Stimulated activated CD8-positive, alpha-beta memory T cell treated with anti-CD3 and anti-CD28 coated beads, Interleukin-4, amount 100 ng/mL, for 24 hours (primary cell): ENCODE results near the gene IWS1.
"Not testable (repeated sequence)": the region's sequence is repeated elsewhere in the genome, so short reads cannot be mapped to it uniquely, and the experiment has no call there.

Experiments used
- DNase-seq: peaks from one replicate; pipeline ENCODE4 v3.0.0-alpha.2; 2020; ENCODE audit warnings: low read depth

IWS1 gene

GRCh38 chr2:127526132-127527000, at the start of gene IWS1:
Gene IWS1 (minus strand): TSS chr2:127526489. CDS start chr2:127526208, 281 bp downstream.
- DNase-seq: peak; percentile 91

DNA sequence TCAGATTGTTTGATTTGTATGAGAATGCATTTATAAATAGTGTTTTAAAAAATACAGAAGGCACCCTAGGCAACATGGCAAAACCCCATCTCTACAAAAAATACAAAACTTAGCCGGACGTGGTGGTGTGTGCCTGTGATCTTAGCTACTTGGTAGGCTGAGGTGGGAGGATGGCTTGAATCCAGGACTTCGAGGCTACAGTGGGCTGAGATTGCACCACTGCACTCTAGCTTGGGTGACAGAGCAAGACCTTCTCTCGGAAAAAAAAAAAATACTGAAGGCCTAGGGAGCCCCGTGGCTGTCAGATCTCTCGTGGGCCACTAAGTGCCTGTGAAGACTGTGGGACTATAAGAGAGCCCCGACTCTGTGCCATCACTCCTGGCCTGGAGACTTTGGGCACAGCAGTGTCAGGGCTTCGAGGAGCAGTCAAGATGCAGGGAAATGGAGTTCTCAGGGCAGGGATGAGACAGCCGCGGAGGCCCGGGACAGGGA, 49.7 kb upstream of the IWS1 start:
- no peak for DNase-seq

DNA sequence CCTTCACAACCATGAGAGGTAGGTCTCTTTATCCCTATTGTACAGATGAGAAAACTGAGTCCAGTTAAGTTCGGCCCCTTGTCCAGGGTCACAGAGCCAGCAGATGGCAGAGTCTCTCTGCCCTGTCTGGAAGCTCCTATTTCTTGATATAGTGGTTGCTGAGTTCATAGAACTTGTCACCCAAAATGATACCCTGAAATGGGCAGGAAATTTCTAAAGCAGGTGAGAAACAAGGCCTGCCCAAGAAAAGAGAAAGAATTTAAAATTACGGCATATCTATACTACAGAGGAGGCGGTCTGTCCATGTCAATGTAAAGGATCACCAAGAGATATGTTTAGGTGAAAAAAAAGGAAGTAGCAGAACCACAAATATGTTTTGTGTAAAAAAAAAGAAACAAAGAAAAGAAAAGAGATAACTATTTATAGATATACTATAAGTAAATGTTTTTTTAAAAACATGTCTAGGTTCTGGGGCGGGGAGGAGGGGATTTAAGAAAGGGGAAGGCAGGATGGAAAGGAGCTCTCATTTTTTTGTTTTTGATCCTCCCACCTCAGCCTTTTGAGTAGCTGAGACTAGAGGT, 49.0 kb upstream of the IWS1 start:
- no peak for DNase-seq

- DNase-seq: no peak
Measured at GRCh38 chr2:127574656-127575055, 48.4 kb upstream of the IWS1 start.

DNA sequence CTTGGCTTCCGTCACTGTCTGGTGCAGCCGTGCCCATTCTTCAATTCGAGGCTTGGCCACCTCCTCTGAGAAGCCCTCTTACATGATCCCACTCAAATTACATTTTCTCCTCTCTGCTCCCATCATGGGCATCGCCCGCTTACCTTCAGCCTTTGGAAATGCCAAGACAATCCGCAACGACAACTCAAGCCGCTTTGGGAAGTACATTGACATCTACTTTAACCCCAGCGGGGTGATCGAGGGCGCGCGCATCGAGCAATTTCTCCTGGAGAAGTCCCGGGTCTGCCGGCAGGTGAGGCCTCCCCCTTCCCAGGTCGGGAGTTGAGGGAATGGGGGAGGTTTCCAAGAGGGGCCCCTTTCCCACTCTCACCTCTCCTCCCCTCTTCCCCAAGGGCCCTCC, 47.5 kb upstream of the IWS1 start:
- DNase-seq: no peak

DNA sequence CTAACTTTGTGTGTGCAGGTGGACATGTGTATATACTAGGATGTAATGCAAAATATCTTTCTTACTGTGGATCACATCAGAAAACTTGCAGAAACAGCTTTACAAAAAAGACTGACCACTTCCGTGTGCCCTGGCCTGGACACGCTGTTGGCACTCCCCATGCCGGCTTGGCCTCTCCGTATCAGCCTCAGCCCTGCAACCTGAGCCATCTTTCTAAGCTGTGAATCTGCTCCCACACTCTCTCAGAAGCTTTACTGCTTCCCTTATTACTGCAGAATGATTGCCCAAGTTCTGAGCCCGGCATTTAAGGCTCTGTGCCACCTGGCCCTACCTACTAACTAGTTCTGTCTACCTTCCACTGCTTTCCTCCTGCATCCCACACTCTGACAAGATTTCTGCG, 47.0 kb upstream of the IWS1 start:
- DNase-seq: no peak

- no peak for DNase-seq
Measured at GRCh38 chr2:127572841-127573240, 46.6 kb upstream of the IWS1 start.

DNA sequence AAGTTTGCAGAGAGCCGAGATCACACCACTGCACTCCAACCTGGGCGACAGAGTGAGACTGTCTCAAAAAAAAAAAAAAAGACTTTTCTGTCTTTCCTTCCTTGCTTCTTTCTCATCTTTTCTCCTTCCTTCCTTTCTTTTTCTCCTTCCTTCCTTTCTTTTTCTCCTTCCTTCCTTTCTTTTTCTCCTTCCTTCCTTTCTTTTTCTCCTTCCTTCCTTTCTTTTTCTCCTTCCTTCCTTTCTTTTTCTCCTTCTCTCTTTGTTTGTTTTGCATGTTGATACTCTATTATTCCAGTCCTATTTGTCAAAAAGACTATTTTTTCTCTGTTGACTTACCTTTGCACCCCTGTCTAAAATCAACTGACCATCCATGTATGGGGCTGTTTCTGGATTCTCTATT, 46.1 kb upstream of the IWS1 start:
- DNase-seq: not testable (repeated sequence)

DNA sequence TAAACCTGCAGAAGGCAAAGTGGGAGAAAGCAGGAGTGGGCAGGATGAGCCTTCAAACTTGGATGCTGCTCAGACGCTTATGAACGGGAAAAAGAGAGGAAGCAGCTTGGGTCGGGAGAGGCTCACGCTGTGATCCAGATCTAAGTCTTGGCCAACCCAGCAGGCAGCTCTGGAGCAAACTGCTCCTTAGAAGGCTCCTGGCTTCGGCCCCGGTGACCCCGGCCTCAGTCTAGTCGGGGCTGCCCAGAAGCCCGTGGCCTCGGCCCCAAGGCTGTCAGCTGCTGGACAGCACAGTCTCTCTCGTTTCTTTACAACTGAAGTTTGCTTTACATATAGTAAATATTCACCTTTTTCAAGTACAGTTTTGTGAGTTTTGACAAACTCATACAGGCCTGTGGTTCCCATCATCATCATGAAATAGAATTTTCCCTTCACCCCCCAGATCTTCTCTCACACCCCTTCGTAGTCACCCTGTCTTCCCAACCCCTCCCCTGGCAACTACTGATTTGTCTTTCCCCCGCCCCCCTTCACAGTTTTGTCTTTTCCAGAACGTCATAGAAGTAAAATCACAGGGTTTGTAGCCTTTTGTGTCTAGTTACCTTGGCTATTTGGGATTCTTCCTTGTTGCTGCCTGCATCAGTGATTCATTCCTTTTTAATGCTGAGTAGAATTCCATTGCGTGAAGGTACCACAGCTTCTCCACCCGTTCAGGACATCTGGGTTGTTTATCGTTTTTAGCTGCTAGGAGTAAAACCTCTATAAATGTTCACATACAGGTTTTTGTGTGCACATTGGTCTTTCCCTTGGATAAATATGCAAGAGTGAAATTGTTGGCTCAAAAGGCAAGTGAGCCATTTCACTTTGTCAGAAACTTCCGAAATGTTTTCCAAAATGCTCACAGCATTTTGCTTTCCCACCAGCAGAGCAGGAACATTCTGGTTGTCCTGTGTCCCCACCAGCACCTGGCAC, 44.3 kb upstream of the IWS1 start:
- DNase-seq: no peak

- no peak for DNase-seq
Measured at GRCh38 chr2:127569666-127570065, 43.4 kb upstream of the IWS1 start.

DNA sequence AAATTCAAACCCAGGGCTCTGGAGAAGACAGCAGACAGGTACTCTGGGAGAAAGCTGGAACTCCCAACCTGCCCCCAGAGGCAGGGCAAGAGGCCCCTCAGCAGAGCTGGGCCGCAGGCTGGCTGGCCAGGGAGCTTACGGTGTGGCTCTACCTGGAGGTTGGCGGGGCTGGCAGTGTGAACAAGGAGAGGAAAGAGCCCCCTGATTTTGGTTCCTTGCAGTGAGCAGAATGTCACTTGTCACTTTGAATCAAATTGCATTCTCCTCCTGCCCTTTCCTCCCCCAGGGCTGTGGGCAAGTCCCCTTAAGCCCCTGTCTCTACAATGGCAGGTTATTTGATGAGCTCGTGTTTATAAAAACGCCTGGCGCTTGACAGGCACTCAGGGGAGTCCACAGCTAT, 41.8 kb upstream of the IWS1 start:
- no peak for DNase-seq

GRCh38 chr2:127567351-127567854, 41.1 kb upstream of the IWS1 start:
- no peak for DNase-seq

- DNase-seq: no peak
Measured at GRCh38 chr2:127566576-127566975, 40.3 kb upstream of the IWS1 start.

DNA sequence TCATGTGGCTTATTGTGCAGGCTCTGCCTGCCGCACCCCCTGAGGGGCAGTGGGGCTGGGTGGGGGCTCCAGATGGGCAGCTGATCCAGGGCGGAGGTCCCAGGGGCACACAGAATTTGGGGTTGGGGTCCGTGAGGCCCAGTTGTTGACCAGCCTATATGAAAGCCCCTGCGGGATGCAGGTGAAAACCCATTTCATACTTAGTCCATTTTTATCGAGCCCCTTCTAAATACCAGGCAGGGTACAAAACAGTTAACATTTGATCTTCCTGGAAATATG, 39.8 kb upstream of the IWS1 start:
- no peak for DNase-seq

DNA sequence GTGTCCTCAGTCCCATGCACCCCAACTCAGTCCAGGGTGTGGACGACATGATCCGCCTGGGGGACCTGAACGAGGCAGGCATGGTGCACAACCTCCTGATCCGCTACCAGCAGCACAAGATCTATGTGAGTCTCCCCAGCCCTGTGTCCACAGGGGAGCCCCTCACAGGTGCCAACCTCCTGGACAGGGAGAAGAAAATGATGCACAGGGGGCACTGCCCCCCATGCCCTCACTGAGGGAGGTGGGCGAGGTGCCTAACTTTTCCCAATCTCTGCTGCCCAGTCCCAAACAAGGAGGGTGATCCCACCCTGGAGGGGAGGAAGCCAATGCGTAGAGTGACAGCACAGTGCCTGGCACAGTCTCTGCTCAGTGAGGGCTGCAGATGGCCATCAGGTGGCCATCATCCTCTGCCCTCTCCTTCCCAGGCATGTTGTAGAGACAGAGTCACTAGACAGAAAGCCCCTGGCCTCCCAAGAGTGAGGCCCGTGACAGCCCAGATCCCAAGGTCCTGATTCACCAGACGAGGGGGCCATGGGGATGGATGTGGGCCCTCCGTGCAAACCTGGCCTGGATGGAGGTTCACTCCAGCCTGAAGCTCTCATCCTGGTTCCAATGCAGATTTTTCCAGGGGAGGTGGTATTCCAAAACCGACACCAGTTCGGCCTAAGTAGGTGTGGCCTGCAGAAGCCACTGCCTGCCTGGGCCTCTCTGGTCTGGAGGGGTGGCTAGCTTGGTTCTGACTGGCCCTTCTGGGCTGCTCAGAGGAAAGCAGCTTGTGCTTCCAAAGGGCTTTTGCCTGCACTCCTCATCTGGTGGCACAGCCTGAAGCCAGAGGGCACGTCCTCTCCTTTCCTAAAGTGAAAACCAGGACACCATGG, 39.2 kb upstream of the IWS1 start:
- no peak for DNase-seq

DNA sequence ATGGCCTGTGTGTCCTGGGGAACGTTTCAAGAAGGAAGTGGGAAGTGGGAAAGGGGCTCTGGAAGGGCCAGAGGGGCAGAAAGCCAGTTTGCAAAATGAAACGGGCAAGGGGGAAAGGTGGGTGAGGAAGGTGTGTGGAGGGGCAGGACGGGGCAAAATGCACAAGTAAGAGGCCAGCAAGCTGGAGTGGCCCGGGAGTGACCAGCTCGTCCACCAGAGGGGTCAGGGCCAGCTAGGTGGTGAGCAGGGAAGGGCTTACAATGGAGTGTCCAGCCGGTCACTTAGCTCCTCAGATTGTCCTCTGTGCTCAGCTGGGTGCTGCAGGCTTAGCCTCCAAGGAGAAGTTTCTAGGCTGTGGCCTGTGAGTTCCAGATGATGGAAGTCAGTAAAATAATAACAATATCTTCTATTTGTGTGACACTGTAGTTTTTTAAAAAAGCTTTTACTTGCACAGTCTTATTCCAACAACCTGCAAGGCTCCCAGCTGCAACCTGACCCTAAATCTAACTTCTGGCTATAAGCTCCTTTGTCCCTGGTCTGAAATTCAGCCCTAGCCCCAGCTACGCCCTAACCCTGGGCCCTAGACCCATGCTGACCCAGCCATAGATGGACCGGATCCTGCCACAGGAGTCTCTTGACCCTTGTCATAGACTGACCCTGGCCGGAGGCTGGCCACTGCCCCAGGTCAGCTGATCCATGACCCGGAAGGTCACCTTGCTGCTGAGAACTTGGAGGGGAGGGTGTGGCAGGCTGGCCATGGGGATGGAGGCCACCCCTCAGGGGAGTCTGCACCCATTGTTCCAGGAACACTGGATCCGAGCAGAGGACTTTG, 38.4 kb upstream of the IWS1 start:
- DNase-seq: no peak

GRCh38 chr2:127563458-127564428, 37.5 kb upstream of the IWS1 start:
- DNase-seq: no peak

GRCh38 chr2:127562936-127563335, 36.6 kb upstream of the IWS1 start:
- no peak for DNase-seq

- DNase-seq: no peak
Measured at GRCh38 chr2:127561371-127561770, 35.1 kb upstream of the IWS1 start.
